Body of pancreas (tissue), 4 donors: ENCODE results near the gene FNDC3B.

Experiments used
- CTCF ChIP-seq, 7 experiments: fragments of 450-650 bp in 4 of 7; fragments of 200-600 bp in 3 of 7; sonication (generic) in 3 of 7; IDR thresholded peaks; one replicate each; pipeline ENCODE4 v1.5.1; 2016 to 2019; ENCODE audit warnings: antibody characterized with exemption in 7 of 7
- POLR2A ChIP-seq, 3 donors: fragments of 450-650 bp; IDR thresholded peaks; one replicate each; pipeline ENCODE4 v1.6.1; 2016; ENCODE audit warnings: antibody characterized with exemption in 3 of 3, mild to moderate bottlenecking in 2 of 3

GRCh38 chr3:172131746-172132145, 92.4 kb downstream of the FNDC3B start:
- TF ChIP-seq CTCF (IDR thresholded peaks at IDR 0.05) (no peak), POLR2A (IDR thresholded peaks at IDR 0.05) (no peak)
